WTC11 (cell line): ENCODE measurements around the gene RBFA. TPM values are rescaled to one million over a fixed set of nuclear protein-coding genes. Genes with fewer than 3 reads are reported as not detected.
"Not testable (repeated sequence)": the region's sequence is repeated elsewhere in the genome, so short reads cannot be mapped to it uniquely, and the experiment has no call there.

ENCODE experiments used
- ATAC-seq: fragments of 200-7000 bp; cut with Tn5 transposase; 2 replicates; pipeline ENCODE4 v1.10.0; 2021; ENCODE audit warnings: mild to moderate bottlenecking, moderate library complexity
- CTCF ChIA-PET: fragments of 300-600 bp; sonication (Branson Sonifier 250); formaldehyde crosslinking; loops from one replicate; lab custom pipeline; 2021; ENCODE audit warnings: antibody characterized with exemption; lab: Charles Lee
- POLR2A ChIA-PET: fragments of 350-600 bp; sonication (Branson Sonifier 250); formaldehyde crosslinking; loops from one replicate; lab custom pipeline; 2021; ENCODE audit warnings: antibody characterized with exemption; lab: Charles Lee
- DNase-seq: peaks from one replicate; pipeline ENCODE4 v3.0.0; 2021; ENCODE audit warnings: low spot score
- H3K27ac Mint-ChIP-seq: 2 replicates; pipeline ENCODE4 v1.8.0; 2021; ENCODE audit warnings: mixed read lengths
- H3K27me3 Mint-ChIP-seq: 2 replicates; pipeline ENCODE4 v1.8.0; 2021; ENCODE audit warnings: low read depth, mild to moderate bottlenecking, moderate library complexity, mixed read lengths
- H3K36me3 Mint-ChIP-seq: 2 replicates; pipeline ENCODE4 v1.8.0; 2021; ENCODE audit warnings: mixed read lengths
- H3K4me1 Mint-ChIP-seq: 2 replicates; pipeline ENCODE4 v1.8.0; 2022; ENCODE audit warnings: mixed read lengths
- H3K4me3 Mint-ChIP-seq: 2 replicates; pipeline ENCODE4 v1.8.0; 2021; ENCODE audit warnings: mild to moderate bottlenecking, moderate library complexity, mixed read lengths
- H3K9me3 Mint-ChIP-seq: 2 replicates; pipeline ENCODE4 v1.8.0; 2021; ENCODE audit warnings: mixed read lengths
- ETV6 ChIP-seq: sonication (generic); formaldehyde crosslinking; IDR thresholded peaks from 2 replicates; pipeline ENCODE4 v1.8.1; 2022; ENCODE audit warnings: mild to moderate bottlenecking, missing genetic modification reagents
- GABPB1 ChIP-seq: sonication (generic); formaldehyde crosslinking; IDR thresholded peaks from 2 replicates; pipeline ENCODE4 v1.8.1; 2023; ENCODE audit warnings: mild to moderate bottlenecking, missing genetic modification reagents
- GTF2I ChIP-seq: fragments of 250-450 bp; sonication (Bioruptor Pico); conservative IDR thresholded peaks from 2 replicates; pipeline ENCODE4 v1.4.0; 2021; ENCODE audit warnings: mild to moderate bottlenecking
- IRF2 ChIP-seq: sonication (generic); formaldehyde crosslinking; IDR thresholded peaks from 2 replicates; pipeline ENCODE4 v1.8.0; 2022; ENCODE audit warnings: low read depth, missing genetic modification reagents, borderline replicate concordance
- NFE2L1 ChIP-seq: sonication (generic); formaldehyde crosslinking; IDR thresholded peaks from 2 replicates; pipeline ENCODE4 v1.8.1; 2023; ENCODE audit warnings: missing genetic modification reagents
- RORB ChIP-seq: fragments of 250-450 bp; sonication (Bioruptor Pico); IDR thresholded peaks from 2 replicates; pipeline ENCODE4 v1.9.0; 2021; ENCODE audit warnings: mild to moderate bottlenecking
- TEAD1 ChIP-seq: sonication (generic); formaldehyde crosslinking; IDR thresholded peaks from 2 replicates; pipeline ENCODE4 v1.8.0; 2022; ENCODE audit warnings: mild to moderate bottlenecking, missing genetic modification reagents
- TEAD4 ChIP-seq: sonication (generic); formaldehyde crosslinking; IDR thresholded peaks from 2 replicates; pipeline ENCODE4 v1.8.0; 2022; ENCODE audit warnings: mild to moderate bottlenecking, missing genetic modification reagents
- total RNA-seq: library from RNA; stranded (reverse); gene quantifications from 3 replicates; pipeline ENCODE4 v1.2.3, GENCODE V29; 2021
- TF ChIP-seq, protein P1 (sequence below): fragments of 250-450 bp; sonication (Bioruptor Pico); IDR thresholded peaks from 2 replicates; pipeline ENCODE4 v2.1.2; 2022; ENCODE audit warnings: mild to moderate bottlenecking, moderate library complexity
- TF ChIP-seq, protein P2 (sequence below): sonication (generic); formaldehyde crosslinking; conservative IDR thresholded peaks from 2 replicates; pipeline ENCODE4 v1.8.1; 2023; ENCODE audit warnings: mild to moderate bottlenecking, low read depth, missing genetic modification reagents, moderate library complexity
- TF ChIP-seq, protein P3 (sequence below): sonication (generic); formaldehyde crosslinking; IDR thresholded peaks from 2 replicates; pipeline ENCODE4 v1.8.1; 2022; ENCODE audit warnings: low read depth, missing genetic modification reagents, borderline replicate concordance
- TF ChIP-seq, protein P4 (sequence below): sonication (generic); formaldehyde crosslinking; IDR thresholded peaks from 2 replicates; pipeline ENCODE4 v1.8.1; 2023; ENCODE audit warnings: mild to moderate bottlenecking, missing genetic modification reagents
- TF ChIP-seq, protein P5 (sequence below): sonication (generic); formaldehyde crosslinking; IDR thresholded peaks from 2 replicates; pipeline ENCODE4 v1.8.1; 2022; ENCODE audit warnings: low read depth, mild to moderate bottlenecking, moderate library complexity, missing genetic modification reagents, borderline replicate concordance
- TF ChIP-seq, protein P6 (sequence below): sonication (generic); formaldehyde crosslinking; IDR thresholded peaks from 2 replicates; pipeline ENCODE4 v1.8.0; 2022; ENCODE audit warnings: missing genetic modification reagents
- TF ChIP-seq, protein P7 (sequence below): sonication (generic); formaldehyde crosslinking; IDR thresholded peaks from 2 replicates; pipeline ENCODE4 v1.8.0; 2023; ENCODE audit warnings: missing genetic modification reagents
- TF ChIP-seq, protein P8 (sequence below): sonication (generic); formaldehyde crosslinking; IDR thresholded peaks from 2 replicates; pipeline ENCODE4 v1.8.1; 2022; ENCODE audit warnings: missing genetic modification reagents, borderline replicate concordance
- TF ChIP-seq, protein P9 (sequence below): sonication (generic); formaldehyde crosslinking; IDR thresholded peaks from 2 replicates; pipeline ENCODE4 v1.8.1; 2023; ENCODE audit warnings: mild to moderate bottlenecking, missing genetic modification reagents, moderate library complexity

The RBFA gene
- total RNA-seq, 1 experiment from 2014 or later: 37.1 TPM

DNA sequence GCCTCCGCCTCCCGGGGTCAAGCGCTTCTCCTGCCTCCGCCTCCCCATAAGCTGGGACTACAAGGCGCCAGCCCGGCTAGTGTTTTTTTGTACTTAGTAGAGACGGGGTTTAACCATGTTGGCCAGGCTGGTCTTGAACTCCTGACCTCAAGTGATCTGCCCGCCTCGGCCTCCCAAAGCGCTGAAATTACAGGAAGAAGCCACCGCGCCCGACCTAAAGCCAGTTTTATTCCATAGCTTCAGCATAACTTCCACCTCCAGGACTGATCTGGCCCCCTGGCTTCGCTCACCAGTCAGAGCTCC is 45.1 kb upstream of the RBFA start:
- H3K27ac Mint-ChIP-seq: no peak overlapping the region

DNA sequence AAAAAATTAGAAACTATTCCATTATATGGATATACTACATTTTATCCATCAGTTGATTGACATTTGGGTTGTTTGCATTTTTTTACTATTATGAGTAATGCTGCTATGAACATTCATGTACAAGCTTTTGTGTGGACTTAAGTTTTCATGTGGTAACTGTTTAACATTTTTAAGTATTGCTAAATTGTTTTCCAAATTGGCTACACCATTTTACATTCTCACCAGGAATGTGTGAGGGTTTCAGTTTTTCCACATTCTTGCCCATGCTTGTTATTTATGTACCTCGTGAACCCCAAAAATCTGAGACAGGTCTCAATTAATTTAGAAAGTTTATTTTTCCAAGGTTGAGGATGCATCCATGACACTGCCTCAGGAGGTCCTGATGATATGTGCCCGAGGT is 42.7 kb upstream of the RBFA start:
- H3K4me1 Mint-ChIP-seq: peaks cover 40% of the 10 kb centered on the region
- H3K36me3 Mint-ChIP-seq: peaks cover 4% of the 10 kb centered on the region
- H3K4me3 Mint-ChIP-seq: no peak overlapping the region
- H3K27ac Mint-ChIP-seq: no peak overlapping the region
- H3K9me3 Mint-ChIP-seq: no peaks in the 10 kb centered on the region
- no peak for DNase-seq
- ChIA-PET POLR2A (no interaction called here), CTCF (no interaction called here)
- TF ChIP-seq, protein P1, sequence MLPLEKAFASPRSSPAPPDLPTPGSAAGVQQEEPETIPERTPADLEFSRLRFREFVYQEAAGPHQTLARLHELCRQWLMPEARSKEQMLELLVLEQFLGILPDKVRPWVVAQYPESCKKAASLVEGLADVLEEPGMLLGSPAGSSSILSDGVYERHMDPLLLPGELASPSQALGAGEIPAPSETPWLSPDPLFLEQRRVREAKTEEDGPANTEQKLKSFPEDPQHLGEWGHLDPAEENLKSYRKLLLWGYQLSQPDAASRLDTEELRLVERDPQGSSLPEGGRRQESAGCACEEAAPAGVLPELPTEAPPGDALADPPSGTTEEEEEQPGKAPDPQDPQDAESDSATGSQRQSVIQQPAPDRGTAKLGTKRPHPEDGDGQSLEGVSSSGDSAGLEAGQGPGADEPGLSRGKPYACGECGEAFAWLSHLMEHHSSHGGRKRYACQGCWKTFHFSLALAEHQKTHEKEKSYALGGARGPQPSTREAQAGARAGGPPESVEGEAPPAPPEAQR: no peak
- TF ChIP-seq, protein P2, sequence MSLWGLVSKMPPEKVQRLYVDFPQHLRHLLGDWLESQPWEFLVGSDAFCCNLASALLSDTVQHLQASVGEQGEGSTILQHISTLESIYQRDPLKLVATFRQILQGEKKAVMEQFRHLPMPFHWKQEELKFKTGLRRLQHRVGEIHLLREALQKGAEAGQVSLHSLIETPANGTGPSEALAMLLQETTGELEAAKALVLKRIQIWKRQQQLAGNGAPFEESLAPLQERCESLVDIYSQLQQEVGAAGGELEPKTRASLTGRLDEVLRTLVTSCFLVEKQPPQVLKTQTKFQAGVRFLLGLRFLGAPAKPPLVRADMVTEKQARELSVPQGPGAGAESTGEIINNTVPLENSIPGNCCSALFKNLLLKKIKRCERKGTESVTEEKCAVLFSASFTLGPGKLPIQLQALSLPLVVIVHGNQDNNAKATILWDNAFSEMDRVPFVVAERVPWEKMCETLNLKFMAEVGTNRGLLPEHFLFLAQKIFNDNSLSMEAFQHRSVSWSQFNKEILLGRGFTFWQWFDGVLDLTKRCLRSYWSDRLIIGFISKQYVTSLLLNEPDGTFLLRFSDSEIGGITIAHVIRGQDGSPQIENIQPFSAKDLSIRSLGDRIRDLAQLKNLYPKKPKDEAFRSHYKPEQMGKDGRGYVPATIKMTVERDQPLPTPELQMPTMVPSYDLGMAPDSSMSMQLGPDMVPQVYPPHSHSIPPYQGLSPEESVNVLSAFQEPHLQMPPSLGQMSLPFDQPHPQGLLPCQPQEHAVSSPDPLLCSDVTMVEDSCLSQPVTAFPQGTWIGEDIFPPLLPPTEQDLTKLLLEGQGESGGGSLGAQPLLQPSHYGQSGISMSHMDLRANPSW (CRISPR knock-in tag): no peak
- TF ChIP-seq, protein P3, sequence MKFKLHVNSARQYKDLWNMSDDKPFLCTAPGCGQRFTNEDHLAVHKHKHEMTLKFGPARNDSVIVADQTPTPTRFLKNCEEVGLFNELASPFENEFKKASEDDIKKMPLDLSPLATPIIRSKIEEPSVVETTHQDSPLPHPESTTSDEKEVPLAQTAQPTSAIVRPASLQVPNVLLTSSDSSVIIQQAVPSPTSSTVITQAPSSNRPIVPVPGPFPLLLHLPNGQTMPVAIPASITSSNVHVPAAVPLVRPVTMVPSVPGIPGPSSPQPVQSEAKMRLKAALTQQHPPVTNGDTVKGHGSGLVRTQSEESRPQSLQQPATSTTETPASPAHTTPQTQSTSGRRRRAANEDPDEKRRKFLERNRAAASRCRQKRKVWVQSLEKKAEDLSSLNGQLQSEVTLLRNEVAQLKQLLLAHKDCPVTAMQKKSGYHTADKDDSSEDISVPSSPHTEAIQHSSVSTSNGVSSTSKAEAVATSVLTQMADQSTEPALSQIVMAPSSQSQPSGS: no peak
- TF ChIP-seq RORB (CRISPR knock-in tag): no peak
- TF ChIP-seq, protein P4, sequence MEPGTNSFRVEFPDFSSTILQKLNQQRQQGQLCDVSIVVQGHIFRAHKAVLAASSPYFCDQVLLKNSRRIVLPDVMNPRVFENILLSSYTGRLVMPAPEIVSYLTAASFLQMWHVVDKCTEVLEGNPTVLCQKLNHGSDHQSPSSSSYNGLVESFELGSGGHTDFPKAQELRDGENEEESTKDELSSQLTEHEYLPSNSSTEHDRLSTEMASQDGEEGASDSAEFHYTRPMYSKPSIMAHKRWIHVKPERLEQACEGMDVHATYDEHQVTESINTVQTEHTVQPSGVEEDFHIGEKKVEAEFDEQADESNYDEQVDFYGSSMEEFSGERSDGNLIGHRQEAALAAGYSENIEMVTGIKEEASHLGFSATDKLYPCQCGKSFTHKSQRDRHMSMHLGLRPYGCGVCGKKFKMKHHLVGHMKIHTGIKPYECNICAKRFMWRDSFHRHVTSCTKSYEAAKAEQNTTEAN (CRISPR knock-in tag): no peak
- no peak for TF ChIP-seq GTF2I (CRISPR knock-in tag)
- no peak for TF ChIP-seq IRF2 (CRISPR knock-in tag)
- TF ChIP-seq, protein P5, sequence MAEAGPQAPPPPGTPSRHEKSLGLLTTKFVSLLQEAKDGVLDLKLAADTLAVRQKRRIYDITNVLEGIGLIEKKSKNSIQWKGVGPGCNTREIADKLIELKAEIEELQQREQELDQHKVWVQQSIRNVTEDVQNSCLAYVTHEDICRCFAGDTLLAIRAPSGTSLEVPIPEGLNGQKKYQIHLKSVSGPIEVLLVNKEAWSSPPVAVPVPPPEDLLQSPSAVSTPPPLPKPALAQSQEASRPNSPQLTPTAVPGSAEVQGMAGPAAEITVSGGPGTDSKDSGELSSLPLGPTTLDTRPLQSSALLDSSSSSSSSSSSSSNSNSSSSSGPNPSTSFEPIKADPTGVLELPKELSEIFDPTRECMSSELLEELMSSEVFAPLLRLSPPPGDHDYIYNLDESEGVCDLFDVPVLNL: no peak
- TF ChIP-seq TEAD1: no peak
- TF ChIP-seq, protein P6, sequence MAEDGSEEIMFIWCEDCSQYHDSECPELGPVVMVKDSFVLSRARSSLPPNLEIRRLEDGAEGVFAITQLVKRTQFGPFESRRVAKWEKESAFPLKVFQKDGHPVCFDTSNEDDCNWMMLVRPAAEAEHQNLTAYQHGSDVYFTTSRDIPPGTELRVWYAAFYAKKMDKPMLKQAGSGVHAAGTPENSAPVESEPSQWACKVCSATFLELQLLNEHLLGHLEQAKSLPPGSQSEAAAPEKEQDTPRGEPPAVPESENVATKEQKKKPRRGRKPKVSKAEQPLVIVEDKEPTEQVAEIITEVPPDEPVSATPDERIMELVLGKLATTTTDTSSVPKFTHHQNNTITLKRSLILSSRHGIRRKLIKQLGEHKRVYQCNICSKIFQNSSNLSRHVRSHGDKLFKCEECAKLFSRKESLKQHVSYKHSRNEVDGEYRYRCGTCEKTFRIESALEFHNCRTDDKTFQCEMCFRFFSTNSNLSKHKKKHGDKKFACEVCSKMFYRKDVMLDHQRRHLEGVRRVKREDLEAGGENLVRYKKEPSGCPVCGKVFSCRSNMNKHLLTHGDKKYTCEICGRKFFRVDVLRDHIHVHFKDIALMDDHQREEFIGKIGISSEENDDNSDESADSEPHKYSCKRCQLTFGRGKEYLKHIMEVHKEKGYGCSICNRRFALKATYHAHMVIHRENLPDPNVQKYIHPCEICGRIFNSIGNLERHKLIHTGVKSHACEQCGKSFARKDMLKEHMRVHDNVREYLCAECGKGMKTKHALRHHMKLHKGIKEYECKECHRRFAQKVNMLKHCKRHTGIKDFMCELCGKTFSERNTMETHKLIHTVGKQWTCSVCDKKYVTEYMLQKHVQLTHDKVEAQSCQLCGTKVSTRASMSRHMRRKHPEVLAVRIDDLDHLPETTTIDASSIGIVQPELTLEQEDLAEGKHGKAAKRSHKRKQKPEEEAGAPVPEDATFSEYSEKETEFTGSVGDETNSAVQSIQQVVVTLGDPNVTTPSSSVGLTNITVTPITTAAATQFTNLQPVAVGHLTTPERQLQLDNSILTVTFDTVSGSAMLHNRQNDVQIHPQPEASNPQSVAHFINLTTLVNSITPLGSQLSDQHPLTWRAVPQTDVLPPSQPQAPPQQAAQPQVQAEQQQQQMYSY (CRISPR knock-in tag): no peak
- TF ChIP-seq, protein P7, sequence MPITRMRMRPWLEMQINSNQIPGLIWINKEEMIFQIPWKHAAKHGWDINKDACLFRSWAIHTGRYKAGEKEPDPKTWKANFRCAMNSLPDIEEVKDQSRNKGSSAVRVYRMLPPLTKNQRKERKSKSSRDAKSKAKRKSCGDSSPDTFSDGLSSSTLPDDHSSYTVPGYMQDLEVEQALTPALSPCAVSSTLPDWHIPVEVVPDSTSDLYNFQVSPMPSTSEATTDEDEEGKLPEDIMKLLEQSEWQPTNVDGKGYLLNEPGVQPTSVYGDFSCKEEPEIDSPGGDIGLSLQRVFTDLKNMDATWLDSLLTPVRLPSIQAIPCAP (CRISPR knock-in tag): no peak
- TF ChIP-seq ETV6 (CRISPR knock-in tag): no peak
- no peak for TF ChIP-seq NFE2L1 (CRISPR knock-in tag)
- TF ChIP-seq, protein P8, sequence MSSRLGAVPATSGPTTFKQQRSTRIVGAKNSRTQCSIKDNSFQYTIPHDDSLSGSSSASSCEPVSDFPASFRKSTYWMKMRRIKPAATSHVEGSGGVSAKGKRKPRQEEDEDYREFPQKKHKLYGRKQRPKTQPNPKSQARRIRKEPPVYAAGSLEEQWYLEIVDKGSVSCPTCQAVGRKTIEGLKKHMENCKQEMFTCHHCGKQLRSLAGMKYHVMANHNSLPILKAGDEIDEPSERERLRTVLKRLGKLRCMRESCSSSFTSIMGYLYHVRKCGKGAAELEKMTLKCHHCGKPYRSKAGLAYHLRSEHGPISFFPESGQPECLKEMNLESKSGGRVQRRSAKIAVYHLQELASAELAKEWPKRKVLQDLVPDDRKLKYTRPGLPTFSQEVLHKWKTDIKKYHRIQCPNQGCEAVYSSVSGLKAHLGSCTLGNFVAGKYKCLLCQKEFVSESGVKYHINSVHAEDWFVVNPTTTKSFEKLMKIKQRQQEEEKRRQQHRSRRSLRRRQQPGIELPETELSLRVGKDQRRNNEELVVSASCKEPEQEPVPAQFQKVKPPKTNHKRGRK (CRISPR knock-in tag): no peak
- TF ChIP-seq TEAD4 (CRISPR knock-in tag): no peak
- ATAC-seq: no peak
- peaks cover 3% of the 10 kb centered on the region; the same call in 1 of the 2 replicates for H3K27me3 Mint-ChIP-seq

More for the DNA sequence above, 45.1 kb upstream of the RBFA start:
- ChIA-PET POLR2A (no interaction called here), CTCF (interaction anchor here (0.7 to 2.5 kb wide), 2 partner anchors 55 to 171 kb away, joined by 4 to 5 read pairs; no protein-coding TSS in a partner anchor)
- DNase-seq (no peak), ATAC-seq (no peak)
- Mint-ChIP-seq H3K27me3 (no peaks in the 10 kb centered on the region), H3K4me1 (peaks cover 39% of the 10 kb centered on the region), H3K36me3 (peaks cover 18% of the 10 kb centered on the region), H3K4me3 (peak overlapping the region; percentile 93), H3K9me3 (no peaks in the 10 kb centered on the region)
- no peak for TF ChIP-seq GABPB1 (CRISPR knock-in tag)
- TF ChIP-seq, protein P9, sequence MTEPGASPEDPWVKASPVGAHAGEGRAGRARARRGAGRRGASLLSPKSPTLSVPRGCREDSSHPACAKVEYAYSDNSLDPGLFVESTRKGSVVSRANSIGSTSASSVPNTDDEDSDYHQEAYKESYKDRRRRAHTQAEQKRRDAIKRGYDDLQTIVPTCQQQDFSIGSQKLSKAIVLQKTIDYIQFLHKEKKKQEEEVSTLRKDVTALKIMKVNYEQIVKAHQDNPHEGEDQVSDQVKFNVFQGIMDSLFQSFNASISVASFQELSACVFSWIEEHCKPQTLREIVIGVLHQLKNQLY: no peak

DNA sequence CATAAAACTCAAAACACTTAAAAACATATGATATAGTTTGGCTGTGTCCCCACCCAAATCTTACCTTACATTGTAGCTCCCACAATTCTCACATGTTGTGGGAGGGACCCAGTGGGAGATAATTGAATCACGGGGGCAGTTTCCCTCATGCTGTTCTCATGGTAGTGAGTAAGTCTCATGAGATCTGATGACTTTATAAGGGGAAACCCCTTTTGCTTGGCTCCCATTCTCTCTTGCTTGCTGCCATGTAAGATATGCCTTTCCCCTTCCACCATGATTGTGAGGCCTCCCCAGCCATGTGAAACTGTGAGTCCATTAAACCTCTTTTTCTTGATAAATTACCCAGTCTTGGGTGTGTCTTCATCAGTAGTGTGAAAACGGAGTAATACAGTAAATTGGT is 34.5 kb upstream of the RBFA start:
- CTCF ChIA-PET, H3K4me3 Mint-ChIP-seq, DNase-seq, H3K36me3 Mint-ChIP-seq, ATAC-seq, POLR2A ChIA-PET, H3K4me1 Mint-ChIP-seq, H3K27ac Mint-ChIP-seq: not testable (repeated sequence)
- Mint-ChIP-seq H3K9me3 (peaks cover 24% of the 10 kb centered on the region), H3K27me3 (peaks cover 13% of the 10 kb centered on the region; the same call in 1 of the 2 replicates)
